Measurements from ENCODE around the gene PODXL.

DNA sequence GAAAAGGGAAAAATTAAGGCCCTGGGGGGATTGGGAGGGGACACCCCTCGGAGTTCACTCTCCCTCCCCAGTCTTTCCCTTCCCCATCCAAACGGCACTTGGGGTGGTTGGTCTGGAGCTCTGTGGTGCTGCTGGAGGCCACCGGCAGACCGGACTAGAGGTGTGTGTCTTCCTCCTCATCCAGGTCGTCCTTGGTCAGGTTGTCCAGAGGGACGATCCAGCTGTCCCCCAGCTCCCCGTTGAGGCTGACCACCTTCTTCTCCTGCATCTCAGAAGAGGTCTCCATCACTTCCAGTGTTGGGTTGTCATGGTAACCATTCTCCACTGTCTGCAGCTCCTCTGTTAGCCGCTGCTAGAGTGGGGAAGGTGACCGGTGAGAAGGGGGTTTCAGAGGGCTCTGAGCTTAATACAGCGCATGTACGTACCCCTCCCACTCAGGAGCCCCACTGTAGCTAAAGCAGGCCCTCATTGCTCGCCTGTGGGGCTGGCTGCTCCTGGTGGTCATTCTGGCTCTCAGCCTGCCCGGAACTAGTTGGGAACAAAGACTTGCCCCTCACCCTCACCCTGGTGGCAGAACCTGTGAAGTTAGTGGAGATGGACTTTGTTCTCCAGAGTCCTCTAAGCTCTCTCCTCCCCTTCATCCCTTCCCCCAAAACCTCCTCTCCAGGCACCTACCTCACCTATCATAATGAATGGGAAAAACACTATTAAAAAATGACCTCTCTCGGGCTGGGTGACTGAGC is 52.1 kb downstream of the PODXL start:
- TF ChIP-seq, protein P1, sequence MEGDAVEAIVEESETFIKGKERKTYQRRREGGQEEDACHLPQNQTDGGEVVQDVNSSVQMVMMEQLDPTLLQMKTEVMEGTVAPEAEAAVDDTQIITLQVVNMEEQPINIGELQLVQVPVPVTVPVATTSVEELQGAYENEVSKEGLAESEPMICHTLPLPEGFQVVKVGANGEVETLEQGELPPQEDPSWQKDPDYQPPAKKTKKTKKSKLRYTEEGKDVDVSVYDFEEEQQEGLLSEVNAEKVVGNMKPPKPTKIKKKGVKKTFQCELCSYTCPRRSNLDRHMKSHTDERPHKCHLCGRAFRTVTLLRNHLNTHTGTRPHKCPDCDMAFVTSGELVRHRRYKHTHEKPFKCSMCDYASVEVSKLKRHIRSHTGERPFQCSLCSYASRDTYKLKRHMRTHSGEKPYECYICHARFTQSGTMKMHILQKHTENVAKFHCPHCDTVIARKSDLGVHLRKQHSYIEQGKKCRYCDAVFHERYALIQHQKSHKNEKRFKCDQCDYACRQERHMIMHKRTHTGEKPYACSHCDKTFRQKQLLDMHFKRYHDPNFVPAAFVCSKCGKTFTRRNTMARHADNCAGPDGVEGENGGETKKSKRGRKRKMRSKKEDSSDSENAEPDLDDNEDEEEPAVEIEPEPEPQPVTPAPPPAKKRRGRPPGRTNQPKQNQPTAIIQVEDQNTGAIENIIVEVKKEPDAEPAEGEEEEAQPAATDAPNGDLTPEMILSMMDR (IDR thresholded peaks at IDR 0.05), result no peak
- TF ChIP-seq POLR2AphosphoS5 (IDR thresholded peaks at IDR 0.05), result no peak
- no peak for TF ChIP-seq EP300 (IDR thresholded peaks at IDR 0.05)
